SK-N-SH (cell line): ENCODE measurements around the gene PLCXD1. TPM values are rescaled to one million over a fixed set of nuclear protein-coding genes. Genes with fewer than 3 reads are reported as not detected.

Experiments
- CTCF ChIA-PET: fragments of 300-600, 350-600 bp; formaldehyde crosslinking; extraction: SDS; loops from one replicate; lab custom pipeline; 2021; lab: Yijun Ruan, JAX
- POLR2A ChIA-PET: fragments of 350-600 bp; sonication (Branson Sonifier 250); formaldehyde crosslinking; extraction: SDS; loops from one replicate; lab custom pipeline; 2020; ENCODE audit warnings: antibody characterized with exemption, inconsistent platforms; lab: Yijun Ruan, JAX
- DNase-seq: peaks from one replicate; pipeline ENCODE4 v3.0.0; 2012
- H2AFZ ChIP-seq: fragments of 200-600 bp; sonication (generic); 2 replicates; pipeline ENCODE4 v1.8.1; 2016; ENCODE audit warnings: antibody characterized with exemption, mild to moderate bottlenecking, low read depth
- H3F3A ChIP-seq: fragments of 200-600 bp; sonication (generic); replicated peaks from 2 replicates; pipeline ENCODE3; 2016; ENCODE audit warnings: antibody characterized with exemption, mild to moderate bottlenecking; ENCODE audit not compliant: insufficient read depth
- H3K27ac ChIP-seq, 2 experiments: fragments of 200-500 bp in 1 of 2; fragments of 200-600 bp in 1 of 2; sonication (Bioruptor generic) in 1 of 2; sonication (generic), shearing (Covaris generic) in 1 of 2; 2 replicates each; pipeline versions ENCODE4 v1.5.1 to v1.6.1; 2014 to 2016; ENCODE audit warnings: low read depth in 2 of 2, inconsistent platforms in 1 of 2, low read length in 1 of 2, mild to moderate bottlenecking in 1 of 2, mixed read lengths in 1 of 2
- H3K27me3 ChIP-seq: fragments of 200-600 bp; sonication (generic), shearing (Covaris generic); 2 replicates; pipeline ENCODE4 v1.6.1; 2016; ENCODE audit warnings: mixed run types; ENCODE audit not compliant: insufficient read depth
- H3K36me3 ChIP-seq, 2 experiments: fragments of 200-500 bp in 1 of 2; fragments of 200-600 bp in 1 of 2; sonication (Bioruptor generic) in 1 of 2; sonication (generic) in 1 of 2; replicated peaks in 1 of 2; 2 replicates each; pipeline versions ENCODE3 to v1.5.1; 2014 to 2016; ENCODE audit warnings: low read length in 1 of 2, mild to moderate bottlenecking in 1 of 2; ENCODE audit not compliant: insufficient read depth in 2 of 2, control insufficient read depth in 1 of 2
- H3K4me1 ChIP-seq, 2 experiments: fragments of 200-500 bp in 1 of 2; fragments of 200-600 bp in 1 of 2; sonication (Bioruptor generic) in 1 of 2; sonication (generic), shearing (Covaris generic) in 1 of 2; 2 replicates each; pipeline versions ENCODE4 v1.5.1 to v1.6.1; 2014 to 2016; ENCODE audit warnings: low read depth in 1 of 2, low read length in 1 of 2, mixed run types in 1 of 2; ENCODE audit not compliant: insufficient read depth in 2 of 2, control insufficient read depth in 1 of 2
- H3K4me2 ChIP-seq: fragments of 200-600 bp; sonication (generic), shearing (Covaris generic); 2 replicates; pipeline ENCODE4 v1.6.1; 2017; ENCODE audit warnings: mixed run types
- H3K4me3 ChIP-seq, 2 experiments: fragments of 200-500 bp in 1 of 2; fragments of 200-600 bp in 1 of 2; sonication (Bioruptor generic) in 1 of 2; sonication (generic), shearing (Covaris generic) in 1 of 2; 2 replicates each; pipeline versions ENCODE4 v1.5.1 to v1.8.1; 2014 to 2016; ENCODE audit warnings: low read depth in 2 of 2, inconsistent platforms in 1 of 2, low read length in 1 of 2, mild to moderate bottlenecking in 1 of 2, mixed read lengths in 1 of 2, moderate library complexity in 1 of 2
- H3K79me2 ChIP-seq: fragments of 200-600 bp; sonication (generic); 2 replicates; pipeline ENCODE4 v1.8.1; 2017; ENCODE audit warnings: mild to moderate bottlenecking; ENCODE audit not compliant: insufficient read depth
- H3K9ac ChIP-seq: fragments of 200-600 bp; sonication (generic); 2 replicates; pipeline ENCODE4 v1.6.1; 2017; ENCODE audit warnings: mixed run types
- H3K9me2 ChIP-seq: fragments of 200-600 bp; sonication (generic); 2 replicates; pipeline ENCODE4 v1.6.1; 2017; ENCODE audit warnings: mixed run types
- H3K9me3 ChIP-seq: fragments of 200-600 bp; sonication (generic); 2 replicates; pipeline ENCODE4 v1.6.1; 2017; ENCODE audit warnings: mixed run types, mild to moderate bottlenecking, moderate library complexity
- H4K20me1 ChIP-seq: fragments of 200-600 bp; sonication (generic); 2 replicates; pipeline ENCODE4 v1.6.1; 2017; ENCODE audit warnings: mild to moderate bottlenecking, mixed run types; ENCODE audit not compliant: insufficient read depth
- CTCF ChIP-seq: fragments of 200-600 bp; sonication (generic); IDR thresholded peaks from 2 replicates; pipeline ENCODE4 v1.6.1; 2017; ENCODE audit warnings: antibody characterized with exemption, mild to moderate bottlenecking, moderate library complexity
- ELF1 ChIP-seq: IDR thresholded peaks from 2 replicates; pipeline ENCODE4 v1.4.0; 2012
- FOSL2 ChIP-seq: IDR thresholded peaks from 2 replicates; pipeline ENCODE4 v1.4.0; 2012; ENCODE audit warnings: low read depth, mild to moderate bottlenecking, moderate library complexity, borderline replicate concordance
- FOXM1 ChIP-seq: IDR thresholded peaks from 2 replicates; pipeline ENCODE4 v1.4.0; 2012; ENCODE audit warnings: low read depth, mild to moderate bottlenecking
- GABPA ChIP-seq: IDR thresholded peaks from 2 replicates; pipeline ENCODE4 v1.4.0; 2012; ENCODE audit warnings: low read depth, mild to moderate bottlenecking
- GATA2 ChIP-seq: sonication (generic); formaldehyde crosslinking; IDR thresholded peaks from 2 replicates; pipeline ENCODE4 v1.5.0; 2020; ENCODE audit warnings: mild to moderate bottlenecking, missing genetic modification reagents
- JUND ChIP-seq: IDR thresholded peaks from 2 replicates; pipeline ENCODE4 v1.4.0; 2012
- MEF2A ChIP-seq: IDR thresholded peaks from 2 replicates; pipeline ENCODE4 v1.4.0; 2012; ENCODE audit warnings: low read depth, borderline replicate concordance
- MXI1 ChIP-seq: IDR thresholded peaks from 2 replicates; pipeline ENCODE4 v1.6.1; 2012; ENCODE audit warnings: mild to moderate bottlenecking, low read depth, low read length, improper control_type of control experiment
- NFIC ChIP-seq: IDR thresholded peaks from 2 replicates; pipeline ENCODE4 v1.4.0; 2012; ENCODE audit warnings: borderline replicate concordance
- POLR2AphosphoS5 ChIP-seq: IDR thresholded peaks from 2 replicates; pipeline ENCODE4 v1.6.1; 2012; ENCODE audit warnings: low read depth, low read length
- RAD21 ChIP-seq: IDR thresholded peaks from 2 replicates; pipeline ENCODE4 v1.6.1; 2012; ENCODE audit warnings: mild to moderate bottlenecking, low read length
- REST ChIP-seq: IDR thresholded peaks from 2 replicates; pipeline ENCODE4 v1.6.1; 2012; ENCODE audit warnings: mild to moderate bottlenecking, low read depth, low read length, moderate library complexity
- RFX5 ChIP-seq: IDR thresholded peaks from 2 replicates; pipeline ENCODE4 v1.6.1; 2012; ENCODE audit warnings: mild to moderate bottlenecking, improper control_type of control experiment, low read length
- RXRA ChIP-seq: IDR thresholded peaks from 2 replicates; pipeline ENCODE4 v1.4.0; 2012; ENCODE audit warnings: low read depth, mild to moderate bottlenecking, borderline replicate concordance
- SIN3A ChIP-seq: IDR thresholded peaks from 2 replicates; pipeline ENCODE4 v1.6.1; 2012; ENCODE audit warnings: low read depth, mild to moderate bottlenecking, low read length, moderate library complexity, borderline replicate concordance
- TAF1 ChIP-seq: IDR thresholded peaks from 2 replicates; pipeline ENCODE4 v1.6.1; 2012; ENCODE audit warnings: low read depth, mild to moderate bottlenecking, low read length, moderate library complexity, borderline replicate concordance
- TEAD4 ChIP-seq: IDR thresholded peaks from 2 replicates; pipeline ENCODE4 v1.4.0; 2012; ENCODE audit warnings: mild to moderate bottlenecking, borderline replicate concordance; ENCODE audit not compliant: insufficient read depth
- USF1 ChIP-seq: IDR thresholded peaks from 2 replicates; pipeline ENCODE4 v1.4.0; 2012; ENCODE audit warnings: low read depth, borderline replicate concordance
- YY1 ChIP-seq: IDR thresholded peaks from 2 replicates; pipeline ENCODE4 v1.4.0; 2012; ENCODE audit warnings: low read depth, mild to moderate bottlenecking
- WGBS: methylation state at CpG from one replicate; pipeline ENCODE4 v1.1.6; 2017; ENCODE audit warnings: low lambda C conversion rate; 5-methylcytosine and 5-hydroxymethylcytosine counted together
- polyA plus RNA-seq, 3 experiments: library from polyadenylated mRNA; depleted of rRNA; stranded (reverse); fragments of >200 nt; gene quantifications; 2 replicates each; pipeline ENCODE4 v1.2.3, GENCODE V29; 2012

PLCXD1 gene
- polyA plus RNA-seq, 1 of the 3 experiments (the other 2 are of a cell fraction), result 14.8 TPM

GRCh38 chrX:336227-336626 is 55.0 kb downstream of the PLCXD1 start:
- DNase-seq, result no peak
- no peaks in the 10 kb centered on the region for H3K9me3 ChIP-seq
- peaks cover 0 to 5% of the 10 kb centered on the region in 2 experiments for H3K36me3 ChIP-seq
- no peaks in the 10 kb centered on the region for H3K9me2 ChIP-seq
- TF ChIP-seq FOXM1, result no peak
- TF ChIP-seq POLR2AphosphoS5, result no peak
- no peak for TF ChIP-seq CTCF
- no peak for TF ChIP-seq FOSL2
- no peak for TF ChIP-seq MXI1
- no peak for TF ChIP-seq MEF2A
- TF ChIP-seq TAF1, result no peak
- TF ChIP-seq GATA2 (CRISPR knock-in tag), result no peak
- TF ChIP-seq SIN3A, result no peak
- no peak for TF ChIP-seq JUND
- TF ChIP-seq REST, result no peak
- TF ChIP-seq GABPA, result no peak
- no peak for TF ChIP-seq ELF1
- no peak for TF ChIP-seq USF1
- no peak for TF ChIP-seq RAD21
- TF ChIP-seq RXRA, result no peak
- TF ChIP-seq TEAD4, result no peak
- TF ChIP-seq NFIC, result no peak
- no peak for TF ChIP-seq YY1
- no peak for TF ChIP-seq RFX5
- H4K20me1 ChIP-seq, result no peaks in the 10 kb centered on the region
- peaks cover 0 to under 1% of the 10 kb centered on the region in 2 experiments; a peak in 1 of 4 replicates for H3K4me1 ChIP-seq
- H3K27ac ChIP-seq, result no peak overlapping the region
- no peaks in the 10 kb centered on the region for H3F3A ChIP-seq
- H3K4me3 ChIP-seq, result no peak overlapping the region
- H3K27me3 ChIP-seq, result no peaks in the 10 kb centered on the region
- no peak overlapping the region for H3K4me2 ChIP-seq
- no peak overlapping the region for H2AFZ ChIP-seq
- CTCF ChIA-PET, result no interaction called here
- H3K79me2 ChIP-seq, result no peaks in the 10 kb centered on the region
- no peak overlapping the region for H3K9ac ChIP-seq
- WGBS, result 93% methylated on average over 21 of the region's 21 CpGs
- POLR2A ChIA-PET, result no interaction called here
